HEK293T (cell line): ENCODE measurements around the gene CSK.

ENCODE experiments used
- CTCF ChIA-PET: fragments of 350-600 bp; formaldehyde crosslinking; extraction: SDS; loops from one replicate; lab custom pipeline; 2021; ENCODE audit warnings: antibody characterized with exemption, inconsistent platforms; lab: Yijun Ruan, JAX
- POLR2A ChIA-PET: fragments of 350-600 bp; formaldehyde crosslinking; extraction: SDS; loops from one replicate; lab custom pipeline; 2020; ENCODE audit warnings: antibody characterized with exemption, inconsistent platforms; lab: Yijun Ruan, JAX
- DNase-seq: peaks from one replicate; pipeline ENCODE4 v3.0.0; 2012; ENCODE audit warnings: mixed read lengths; ENCODE audit errors: extremely low spot score
- ARNT ChIP-seq: fragments of 450-650 bp; IDR thresholded peaks from 2 replicates; pipeline ENCODE4 v1.6.1; 2017; ENCODE audit warnings: mild to moderate bottlenecking
- BHLHE40 ChIP-seq: fragments of 450-650 bp; IDR thresholded peaks from 2 replicates; pipeline ENCODE4 v1.6.1; 2016; ENCODE audit warnings: mild to moderate bottlenecking, moderate library complexity, borderline replicate concordance
- CTBP1 ChIP-seq: fragments of 450-650 bp; IDR thresholded peaks from 2 replicates; pipeline ENCODE4 v1.6.1; 2016; ENCODE audit warnings: borderline replicate concordance
- ELF4 ChIP-seq: fragments of 450-650 bp; IDR thresholded peaks from 2 replicates; pipeline ENCODE4 v1.6.1; 2017; ENCODE audit warnings: antibody characterized with exemption
- FOXA1 ChIP-seq: fragments of 450-650 bp; IDR thresholded peaks from 2 replicates; pipeline ENCODE4 v1.6.1; 2016; ENCODE audit warnings: mild to moderate bottlenecking
- FOXK2 ChIP-seq: fragments of 450-650 bp; IDR thresholded peaks from 2 replicates; pipeline ENCODE4 v1.6.1; 2016; ENCODE audit warnings: mild to moderate bottlenecking
- FOXM1 ChIP-seq: fragments of 450-650 bp; IDR thresholded peaks from 2 replicates; pipeline ENCODE4 v1.6.1; 2017; ENCODE audit warnings: mild to moderate bottlenecking, borderline replicate concordance
- HDGF ChIP-seq: fragments of 450-650 bp; IDR thresholded peaks from 2 replicates; pipeline ENCODE4 v1.6.1; 2017; ENCODE audit warnings: antibody characterized with exemption, borderline replicate concordance
- L3MBTL2 ChIP-seq: fragments of 450-650 bp; conservative IDR thresholded peaks from 2 replicates; pipeline ENCODE4 v1.6.1; 2016; ENCODE audit warnings: mild to moderate bottlenecking
- LEF1 ChIP-seq: fragments of 450-650 bp; IDR thresholded peaks from 2 replicates; pipeline ENCODE4 v1.6.1; 2017; ENCODE audit warnings: mild to moderate bottlenecking, borderline replicate concordance
- NFRKB ChIP-seq: fragments of 450-650 bp; IDR thresholded peaks from 2 replicates; pipeline ENCODE4 v1.6.1; 2016; ENCODE audit warnings: mild to moderate bottlenecking, moderate library complexity
- PKNOX1 ChIP-seq: fragments of 450-650 bp; IDR thresholded peaks from 2 replicates; pipeline ENCODE4 v1.6.1; 2016
- SP1 ChIP-seq: fragments of 450-650 bp; IDR thresholded peaks from 2 replicates; pipeline ENCODE4 v1.6.1; 2017
- SUZ12 ChIP-seq: fragments of 450-650 bp; IDR thresholded peaks from 2 replicates; pipeline ENCODE4 v1.6.1; 2016; ENCODE audit warnings: mild to moderate bottlenecking
- TARDBP ChIP-seq: fragments of 450-650 bp; IDR thresholded peaks from 2 replicates; pipeline ENCODE4 v1.6.1; 2016
- ZNF384 ChIP-seq: fragments of 450-650 bp; IDR thresholded peaks from 2 replicates; pipeline ENCODE4 v1.6.1; 2016

The CSK gene

DNA sequence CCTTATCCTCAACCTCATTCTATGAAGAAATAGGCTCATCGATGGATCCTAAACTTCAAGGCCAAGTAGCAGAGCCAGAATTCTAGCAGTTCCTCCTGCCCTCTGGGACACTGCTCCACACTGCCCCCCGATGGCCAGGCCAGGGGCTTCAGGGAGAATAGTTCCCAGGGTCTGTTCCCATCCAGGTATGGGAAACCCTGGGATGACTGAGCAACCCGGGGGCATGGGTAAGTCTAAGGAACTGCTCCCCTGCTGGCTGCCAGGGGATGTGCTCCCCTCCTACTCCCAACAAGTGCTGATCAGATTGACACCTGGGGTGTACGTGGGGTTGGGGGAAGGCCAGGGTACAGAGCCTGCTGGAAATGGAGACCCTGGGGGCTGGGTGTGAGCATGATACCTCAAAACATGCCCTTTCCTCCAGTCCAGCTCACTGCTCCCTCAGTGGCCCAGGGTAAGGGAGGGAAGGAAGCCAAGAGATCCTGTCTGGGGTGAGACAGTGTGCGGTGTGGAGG is 53.5 kb downstream of the CSK start:
- CTCF ChIA-PET: interaction anchor here (0.5 to 1.2 kb wide), 7 partner anchors 8 to 131 kb away, joined by 3 to 5 read pairs (median 3); no protein-coding TSS in a partner anchor
- POLR2A ChIA-PET: interaction anchor here (1.0 kb wide), 1 partner anchor 160 kb away, joined by 3 read pairs; the partner anchor contains the start of gene SCAMP5
- no peak for TF ChIP-seq L3MBTL2
- 0 out of 2 replicates have a peak, but pooled peaks have one; percentile 16 for TF ChIP-seq PKNOX1
- peak; percentile 89 for DNase-seq

DNA sequence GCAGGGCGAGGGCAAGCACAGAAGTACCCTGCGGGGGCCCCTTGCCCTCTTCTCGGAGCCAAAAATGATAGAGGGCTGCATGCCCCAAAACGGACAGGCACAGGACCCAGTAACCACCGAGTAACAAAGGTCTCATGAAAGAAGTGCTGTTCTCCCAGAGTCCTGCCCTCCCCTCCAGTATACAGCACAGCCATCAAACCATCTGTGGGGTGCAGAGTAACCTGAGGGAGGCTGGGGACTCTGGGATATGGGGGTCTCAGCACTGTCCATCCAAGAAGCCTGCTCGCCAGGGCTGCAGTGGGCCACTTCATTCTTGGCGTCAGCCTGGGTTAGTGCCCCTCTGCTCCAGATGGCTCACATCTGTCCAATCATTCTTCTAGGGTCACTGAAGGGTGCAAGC is 55.0 kb downstream of the CSK start:
- no peak for DNase-seq
- ChIA-PET POLR2A (interaction anchor here (0.9 to 1.9 kb wide), 2 partner anchors 53 to 70 kb away, joined by 3 to 5 read pairs; partner anchors contain the start of genes FAM219B and MPI), CTCF (interaction anchor here (1.2 kb wide), 1 partner anchor 68 kb away, joined by 4 read pairs; no protein-coding TSS in a partner anchor)

GRCh38 chr15:74837482-74838136 is 55.7 kb downstream of the CSK start:
- POLR2A ChIA-PET: interaction anchor here (0.9 to 1.9 kb wide), 2 partner anchors 52 to 69 kb away, joined by 3 to 5 read pairs; partner anchors contain the start of genes FAM219B and MPI
- no peak for DNase-seq
- TF ChIP-seq ARNT: no peak
- no peak for TF ChIP-seq BHLHE40
- TF ChIP-seq NFRKB: no peak
- CTCF ChIA-PET: interaction anchor here (1.0 kb wide), 1 partner anchor 64 kb away, joined by 7 read pairs; no protein-coding TSS in a partner anchor

More for the DNA sequence above, 55.0 kb downstream of the CSK start:
- TF ChIP-seq TARDBP: no peak
- no peak for TF ChIP-seq FOXK2
- no peak for TF ChIP-seq SUZ12
- no peak for TF ChIP-seq HDGF
- TF ChIP-seq CTBP1: no peak
- TF ChIP-seq L3MBTL2: no peak
- no peak for TF ChIP-seq SP1
- TF ChIP-seq ARNT: no peak
- no peak for TF ChIP-seq NFRKB
- TF ChIP-seq FOXA1: no peak
- no peak for TF ChIP-seq LEF1
- TF ChIP-seq ELF4: no peak
- TF ChIP-seq PKNOX1: no peak
- no peak for TF ChIP-seq ZNF384
- no peak for TF ChIP-seq FOXM1
- TF ChIP-seq BHLHE40: no peak

GRCh38 chr15:74838137-74838516 is 56.2 kb downstream of the CSK start:
- CTCF ChIA-PET: interaction anchor here (1.0 kb wide), 1 partner anchor 63 kb away, joined by 7 read pairs; no protein-coding TSS in a partner anchor
- POLR2A ChIA-PET: interaction anchor here (1.9 kb wide), 1 partner anchor 68 kb away, joined by 5 read pairs; the partner anchor contains the start of gene FAM219B
- DNase-seq: no peak
- TF ChIP-seq L3MBTL2 (no peak), SP1 (no peak), ELF4 (no peak), FOXA1 (no peak), PKNOX1 (no peak), ARNT (no peak), BHLHE40 (no peak), TARDBP (no peak), HDGF (no peak), SUZ12 (no peak), FOXM1 (no peak), LEF1 (no peak), ZNF384 (no peak), CTBP1 (no peak), FOXK2 (no peak), NFRKB (no peak)

DNA sequence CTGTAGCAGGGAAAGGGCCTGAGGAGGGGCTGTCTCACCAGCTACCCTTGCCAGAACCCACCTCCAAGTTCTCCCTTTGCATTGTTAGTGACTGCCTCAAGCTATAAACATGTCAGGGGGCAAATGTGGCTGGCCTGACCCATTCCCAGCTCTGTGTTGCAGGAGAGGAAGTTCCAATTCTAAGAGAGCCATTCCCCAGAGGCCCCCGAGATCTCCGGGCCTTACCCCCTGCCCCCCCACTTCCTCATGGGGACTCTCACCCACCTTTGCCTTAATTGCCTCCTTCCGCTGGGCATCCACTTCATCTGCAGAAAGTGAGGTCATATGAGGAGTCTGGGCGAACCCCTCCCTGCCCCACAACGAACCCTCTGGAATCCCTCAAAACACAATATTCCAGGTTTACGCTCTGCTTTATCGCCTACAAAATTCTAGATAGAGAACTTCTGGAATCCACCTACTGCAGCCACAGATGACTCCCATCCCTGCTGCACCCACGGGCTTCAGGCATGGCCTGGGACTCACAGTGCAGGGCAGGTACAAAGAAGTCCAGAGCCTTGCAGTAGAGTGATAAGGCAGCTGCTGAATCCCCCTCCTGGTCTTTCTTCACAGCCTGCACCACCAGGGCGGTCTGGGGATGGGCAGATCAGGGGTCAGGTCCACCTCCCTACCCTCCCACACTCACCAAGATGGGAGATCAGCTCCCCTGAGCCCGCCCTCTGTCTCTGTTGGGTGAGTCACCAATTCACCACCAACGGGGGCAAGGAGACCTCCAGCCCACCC is 57.1 kb downstream of the CSK start:
- CTCF ChIA-PET: interaction anchor here (1.0 to 1.3 kb wide), 3 partner anchors 63 to 207 kb away, joined by 3 to 7 read pairs (median 4); no protein-coding TSS in a partner anchor
- TF ChIP-seq L3MBTL2: no peak
- no peak for DNase-seq
- POLR2A ChIA-PET: interaction anchor here (0.9 kb wide), 1 partner anchor 51 kb away, joined by 5 read pairs; the partner anchor contains the start of gene MPI
